NK-92 treated with Interleukin-12 subunit alpha and Interleukin-12 subunit beta, amount 100 ng/mL, for 24 hours (cell line): ENCODE results near the gene IL17C.
"Not testable (repeated sequence)": the region's sequence is repeated elsewhere in the genome, so short reads cannot be mapped to it uniquely, and the experiment has no call there.

Source experiments
- DNase-seq: peaks from one replicate; lab custom pipeline; 2025; lab: John Stamatoyannopoulos, UW

The IL17C gene

GRCh38 chr16:88638323-88639230, at the start of gene IL17C:
TSS of gene IL17C (plus strand) at chr16:88638572. CDS start at chr16:88638642, 70 bp downstream.
- DNase-seq, result no peak

- DNase-seq, result no peak
Observed at GRCh38 chr16:88588754-88589153, 49.6 kb upstream of the IL17C start.

- no peak for DNase-seq
Observed at GRCh38 chr16:88589441-88589840, 48.9 kb upstream of the IL17C start.

- DNase-seq, result no peak
Observed at GRCh38 chr16:88591577-88592021, 46.8 kb upstream of the IL17C start.

- no peak for DNase-seq
Observed at GRCh38 chr16:88593061-88593460, 45.3 kb upstream of the IL17C start.

GRCh38 chr16:88593489-88593888, 44.9 kb upstream of the IL17C start:
- no peak for DNase-seq

GRCh38 chr16:88593910-88594309, 44.5 kb upstream of the IL17C start:
- DNase-seq, result no peak

GRCh38 chr16:88595101-88595500, 43.3 kb upstream of the IL17C start:
- DNase-seq, result no peak

- no peak for DNase-seq
Observed at GRCh38 chr16:88595921-88596320, 42.5 kb upstream of the IL17C start.

GRCh38 chr16:88596483-88596882, 41.9 kb upstream of the IL17C start:
- no peak for DNase-seq

GRCh38 chr16:88597856-88598491, 40.4 kb upstream of the IL17C start:
- DNase-seq, result no peak

- DNase-seq, result no peak
Observed at GRCh38 chr16:88599092-88599733, 39.2 kb upstream of the IL17C start.

GRCh38 chr16:88599825-88600538, 38.4 kb upstream of the IL17C start:
- DNase-seq, result no peak

GRCh38 chr16:88600539-88600896, 37.9 kb upstream of the IL17C start:
- DNase-seq, result no peak

GRCh38 chr16:88601313-88602036, 36.9 kb upstream of the IL17C start:
- no peak for DNase-seq

GRCh38 chr16:88602091-88602490, 36.3 kb upstream of the IL17C start:
- DNase-seq, result no peak

GRCh38 chr16:88605186-88606147, 32.9 kb upstream of the IL17C start:
- no peak for DNase-seq

GRCh38 chr16:88606148-88606757, 32.1 kb upstream of the IL17C start:
- no peak for DNase-seq

- DNase-seq, result no peak
Observed at GRCh38 chr16:88608076-88608475, 30.3 kb upstream of the IL17C start.

- DNase-seq, result not testable (repeated sequence)
Observed at GRCh38 chr16:88609426-88609825, 28.9 kb upstream of the IL17C start.
